Measurements from ENCODE around the gene TEAD1. TPM values are rescaled to one million over a fixed set of nuclear protein-coding genes. Genes with fewer than 3 reads are reported as not detected.
A peak's percentile ranks its signal among the peaks of the same experiment; 100 is the strongest.

The TEAD1 gene
- total and polyA plus RNA-seq, 2 donors = 80.7 to 136 TPM

- Histone ChIP-seq H3K36me3 (ENCODE audit: insufficient read depth) (no peaks in the 10 kb centered on the region), H3K4me3 (ENCODE audit: low read depth, low read length) (no peak overlapping the region), H3K4me1 (ENCODE audit: insufficient read depth) (no peaks in the 10 kb centered on the region), H3K27ac (ENCODE audit: low read depth) (peak overlapping the region; percentile 4)
- DNase-seq (ENCODE audit: extremely low spot score) = no peak
- 28% methylated on average over 4 of the region's 4 CpGs for WGBS
Observed at GRCh38 chr11:12812849-12813248, 138.6 kb downstream of the TEAD1 start.

GRCh38 chr11:12813371-12814225, 139.4 kb downstream of the TEAD1 start:
- 29% methylated on average over 9 of the region's 9 CpGs for WGBS
- Histone ChIP-seq H3K36me3 (ENCODE audit: insufficient read depth) (no peaks in the 10 kb centered on the region), H3K4me1 (ENCODE audit: insufficient read depth) (no peaks in the 10 kb centered on the region), H3K4me3 (ENCODE audit: low read depth, low read length) (no peak overlapping the region), H3K27ac (ENCODE audit: low read depth) (peak overlapping the region; percentile 77)
- no peak for DNase-seq (ENCODE audit: extremely low spot score)

- no peak for DNase-seq (ENCODE audit: extremely low spot score)
- H3K4me3 ChIP-seq (ENCODE audit: low read depth, low read length) = no peak overlapping the region
- H3K36me3 ChIP-seq (ENCODE audit: insufficient read depth) = no peaks in the 10 kb centered on the region
- 2% methylated on average over 3 of the region's 3 CpGs for WGBS
- peak overlapping the region; percentile 60 for H3K27ac ChIP-seq (ENCODE audit: low read depth)
- H3K4me1 ChIP-seq (ENCODE audit: insufficient read depth) = no peaks in the 10 kb centered on the region
Observed at GRCh38 chr11:12815129-12815480, 140.9 kb downstream of the TEAD1 start.

- no peak for DNase-seq (ENCODE audit: extremely low spot score)
- Histone ChIP-seq H3K27ac (ENCODE audit: low read depth) (peak overlapping the region; percentile 48), H3K36me3 (ENCODE audit: insufficient read depth) (no peaks in the 10 kb centered on the region), H3K4me3 (ENCODE audit: low read depth, low read length) (no peak overlapping the region), H3K4me1 (ENCODE audit: insufficient read depth) (no peaks in the 10 kb centered on the region)
- WGBS = 62% methylated on average over 10 of the region's 10 CpGs
Observed at GRCh38 chr11:12815931-12816494, 141.8 kb downstream of the TEAD1 start.

GRCh38 chr11:12817681-12818332, 143.6 kb downstream of the TEAD1 start:
- Histone ChIP-seq H3K4me3 (ENCODE audit: low read depth, low read length) (no peak overlapping the region), H3K36me3 (ENCODE audit: insufficient read depth) (no peaks in the 10 kb centered on the region), H3K27ac (ENCODE audit: low read depth) (no peak overlapping the region), H3K4me1 (ENCODE audit: insufficient read depth) (no peaks in the 10 kb centered on the region)
- no peak for DNase-seq (ENCODE audit: extremely low spot score)
- 74% methylated on average over 6 of the region's 6 CpGs for WGBS

- Histone ChIP-seq H3K27ac (ENCODE audit: low read depth) (peak overlapping the region; percentile 49), H3K4me1 (ENCODE audit: insufficient read depth) (no peaks in the 10 kb centered on the region), H3K36me3 (ENCODE audit: insufficient read depth) (no peaks in the 10 kb centered on the region), H3K4me3 (ENCODE audit: low read depth, low read length) (no peak overlapping the region)
- WGBS = 86% methylated on average over 4 of the region's 4 CpGs
- no peak for DNase-seq (ENCODE audit: extremely low spot score)
Observed at GRCh38 chr11:12818333-12819015, 144.3 kb downstream of the TEAD1 start.

- H3K4me3 ChIP-seq (ENCODE audit: low read depth, low read length) = no peak overlapping the region
- no peaks in the 10 kb centered on the region for H3K4me1 ChIP-seq (ENCODE audit: insufficient read depth)
- H3K36me3 ChIP-seq (ENCODE audit: insufficient read depth) = no peaks in the 10 kb centered on the region
- 80% methylated on average over 4 of the region's 4 CpGs for WGBS
- DNase-seq (ENCODE audit: extremely low spot score) = no peak
- H3K27ac ChIP-seq (ENCODE audit: low read depth) = no peak overlapping the region
Observed at GRCh38 chr11:12822392-12823022, 148.3 kb downstream of the TEAD1 start.

GRCh38 chr11:12824281-12825041, 150.2 kb downstream of the TEAD1 start:
- Histone ChIP-seq H3K27ac (ENCODE audit: low read depth) (no peak overlapping the region), H3K4me3 (ENCODE audit: low read depth, low read length) (no peak overlapping the region), H3K4me1 (ENCODE audit: insufficient read depth) (no peaks in the 10 kb centered on the region), H3K36me3 (ENCODE audit: insufficient read depth) (no peaks in the 10 kb centered on the region)
- DNase-seq (ENCODE audit: extremely low spot score) = no peak
- WGBS = 42% methylated on average over 10 of the region's 10 CpGs

- peaks cover 1% of the 10 kb centered on the region for H3K4me1 ChIP-seq (ENCODE audit: insufficient read depth)
Observed at GRCh38 chr11:12826441-12826840, 152.2 kb downstream of the TEAD1 start.

GRCh38 chr11:12827369-12827768, 153.1 kb downstream of the TEAD1 start:
- WGBS = 78% methylated on average over 1 of the region's 1 CpG
- Histone ChIP-seq H3K27ac (ENCODE audit: low read depth) (no peak overlapping the region), H3K4me3 (ENCODE audit: low read depth, low read length) (peak overlapping the region; percentile 31), H3K4me1 (ENCODE audit: insufficient read depth) (peaks cover 1% of the 10 kb centered on the region), H3K36me3 (ENCODE audit: insufficient read depth) (no peaks in the 10 kb centered on the region)
- DNase-seq (ENCODE audit: extremely low spot score) = no peak

More at GRCh38 chr11:12826441-12826840, 152.2 kb downstream of the TEAD1 start:
- H3K4me3 ChIP-seq (ENCODE audit: low read depth, low read length) = no peak overlapping the region
- no peak for DNase-seq (ENCODE audit: extremely low spot score)
- H3K27ac ChIP-seq (ENCODE audit: low read depth) = no peak overlapping the region
- H3K36me3 ChIP-seq (ENCODE audit: insufficient read depth) = no peaks in the 10 kb centered on the region
- 84% methylated on average over 2 of the region's 2 CpGs for WGBS

GRCh38 chr11:12827929-12828812, 153.9 kb downstream of the TEAD1 start:
- 20% methylated on average over 17 of the region's 17 CpGs for WGBS

GRCh38 chr11:12829131-12829530, 154.9 kb downstream of the TEAD1 start:
- Histone ChIP-seq H3K4me3 (ENCODE audit: low read depth, low read length) (no peak overlapping the region), H3K27ac (ENCODE audit: low read depth) (peak overlapping the region; percentile 55), H3K4me1 (ENCODE audit: insufficient read depth) (peaks cover 1% of the 10 kb centered on the region), H3K36me3 (ENCODE audit: insufficient read depth) (no peaks in the 10 kb centered on the region)
- WGBS = 41% methylated on average over 6 of the region's 6 CpGs
- no peak for DNase-seq (ENCODE audit: extremely low spot score)

More at GRCh38 chr11:12827929-12828812, 153.9 kb downstream of the TEAD1 start:
- peaks cover 1% of the 10 kb centered on the region for H3K4me1 ChIP-seq (ENCODE audit: insufficient read depth)
- H3K4me3 ChIP-seq (ENCODE audit: low read depth, low read length) = peak overlapping the region; percentile 31
- no peak overlapping the region for H3K27ac ChIP-seq (ENCODE audit: low read depth)
- DNase-seq (ENCODE audit: extremely low spot score) = no peak
- no peaks in the 10 kb centered on the region for H3K36me3 ChIP-seq (ENCODE audit: insufficient read depth)
